Rectal smooth muscle tissue (tissue), 1 donor: ENCODE results near the gene MAN1C1.

Experiments
- H3K27ac ChIP-seq: one replicate; pipeline ENCODE4 v1.7.0; 2013; ENCODE audit warnings: low read depth, low read length, inconsistent platforms
- H3K27me3 ChIP-seq: one replicate; pipeline ENCODE4 v1.7.0; 2013; ENCODE audit warnings: low read length; ENCODE audit not compliant: control insufficient read depth, insufficient read depth
- H3K36me3 ChIP-seq: one replicate; pipeline ENCODE4 v1.7.0; 2013; ENCODE audit warnings: low read length; ENCODE audit not compliant: control insufficient read depth, insufficient read depth
- H3K4me1 ChIP-seq: one replicate; pipeline ENCODE4 v1.7.0; 2013; ENCODE audit warnings: low read length; ENCODE audit not compliant: control insufficient read depth, insufficient read depth
- H3K4me3 ChIP-seq: one replicate; pipeline ENCODE4 v1.7.0; 2013; ENCODE audit warnings: low read length
- H3K9ac ChIP-seq: one replicate; pipeline ENCODE4 v1.7.0; 2013; ENCODE audit warnings: low read length

Gene MAN1C1

GRCh38 chr1:25786887-25787759 is 170.5 kb downstream of the MAN1C1 start:
- H3K36me3 ChIP-seq: no peaks in the 10 kb centered on the region
- H3K4me1 ChIP-seq: peaks cover 12% of the 10 kb centered on the region
- H3K4me3 ChIP-seq: no peak overlapping the region
- no peaks in the 10 kb centered on the region for H3K27me3 ChIP-seq
- peak overlapping the region; percentile 2 for H3K27ac ChIP-seq
- H3K9ac ChIP-seq: no peak overlapping the region

- Histone ChIP-seq H3K4me1 (peaks cover 12% of the 10 kb centered on the region), H3K27me3 (no peaks in the 10 kb centered on the region), H3K4me3 (no peak overlapping the region), H3K36me3 (no peaks in the 10 kb centered on the region), H3K9ac (no peak overlapping the region), H3K27ac (no peak overlapping the region)
Observed at GRCh38 chr1:25787760-25788166, 171.2 kb downstream of the MAN1C1 start.

- Histone ChIP-seq H3K4me3 (no peak overlapping the region), H3K27me3 (no peaks in the 10 kb centered on the region), H3K27ac (no peak overlapping the region), H3K36me3 (no peaks in the 10 kb centered on the region), H3K9ac (no peak overlapping the region), H3K4me1 (peaks cover 12% of the 10 kb centered on the region)
Observed at GRCh38 chr1:25790472-25790871, 173.9 kb downstream of the MAN1C1 start.

GRCh38 chr1:25792115-25792514 is 175.5 kb downstream of the MAN1C1 start:
- H3K4me1 ChIP-seq: peaks cover 5% of the 10 kb centered on the region
- no peaks in the 10 kb centered on the region for H3K27me3 ChIP-seq
- no peak overlapping the region for H3K4me3 ChIP-seq
- no peak overlapping the region for H3K9ac ChIP-seq
- H3K36me3 ChIP-seq: no peaks in the 10 kb centered on the region
- H3K27ac ChIP-seq: no peak overlapping the region

GRCh38 chr1:25793585-25794170 is 177.1 kb downstream of the MAN1C1 start:
- H3K36me3 ChIP-seq: no peaks in the 10 kb centered on the region
- H3K27me3 ChIP-seq: no peaks in the 10 kb centered on the region
- H3K4me1 ChIP-seq: peaks cover 3% of the 10 kb centered on the region
- no peak overlapping the region for H3K27ac ChIP-seq
- no peak overlapping the region for H3K4me3 ChIP-seq
- H3K9ac ChIP-seq: no peak overlapping the region

- Histone ChIP-seq H3K4me3 (no peak overlapping the region), H3K9ac (no peak overlapping the region), H3K27me3 (no peaks in the 10 kb centered on the region), H3K36me3 (no peaks in the 10 kb centered on the region), H3K4me1 (peaks cover 5% of the 10 kb centered on the region), H3K27ac (no peak overlapping the region)
Observed at GRCh38 chr1:25794325-25794724, 177.7 kb downstream of the MAN1C1 start.

- Histone ChIP-seq H3K9ac (no peak overlapping the region), H3K27me3 (no peaks in the 10 kb centered on the region)
Observed at GRCh38 chr1:25795211-25795610, 178.6 kb downstream of the MAN1C1 start.

GRCh38 chr1:25795946-25796810 is 179.6 kb downstream of the MAN1C1 start:
- Histone ChIP-seq H3K4me1 (peaks cover 11% of the 10 kb centered on the region), H3K27me3 (no peaks in the 10 kb centered on the region), H3K27ac (peak overlapping the region; percentile 4), H3K4me3 (no peak overlapping the region), H3K36me3 (no peaks in the 10 kb centered on the region), H3K9ac (no peak overlapping the region)

More at GRCh38 chr1:25795211-25795610, 178.6 kb downstream of the MAN1C1 start:
- no peaks in the 10 kb centered on the region for H3K36me3 ChIP-seq
- no peak overlapping the region for H3K4me3 ChIP-seq
- H3K4me1 ChIP-seq: peaks cover 6% of the 10 kb centered on the region
- no peak overlapping the region for H3K27ac ChIP-seq

GRCh38 chr1:25796811-25797458 is 180.3 kb downstream of the MAN1C1 start:
- H3K27ac ChIP-seq: peak overlapping the region; percentile 4
- no peaks in the 10 kb centered on the region for H3K27me3 ChIP-seq
- H3K4me1 ChIP-seq: peaks cover 11% of the 10 kb centered on the region
- H3K36me3 ChIP-seq: no peaks in the 10 kb centered on the region
- no peak overlapping the region for H3K4me3 ChIP-seq
- no peak overlapping the region for H3K9ac ChIP-seq

- Histone ChIP-seq H3K27ac (no peak overlapping the region), H3K4me3 (no peak overlapping the region), H3K36me3 (no peaks in the 10 kb centered on the region), H3K4me1 (peaks cover 11% of the 10 kb centered on the region), H3K9ac (no peak overlapping the region), H3K27me3 (no peaks in the 10 kb centered on the region)
Observed at GRCh38 chr1:25797939-25798338, 181.3 kb downstream of the MAN1C1 start.

GRCh38 chr1:25798666-25799351 is 182.2 kb downstream of the MAN1C1 start:
- H3K27ac ChIP-seq: no peak overlapping the region
- peaks cover 11% of the 10 kb centered on the region for H3K4me1 ChIP-seq
- H3K9ac ChIP-seq: no peak overlapping the region
- H3K27me3 ChIP-seq: no peaks in the 10 kb centered on the region
- no peaks in the 10 kb centered on the region for H3K36me3 ChIP-seq
- no peak overlapping the region for H3K4me3 ChIP-seq
